Activated CD8-positive, alpha-beta T cell treated with anti-CD3 and anti-CD28 coated beads for 36 hours (primary cell): Measurements from ENCODE around the gene FOXP3. TPM values are rescaled to one million over a fixed set of nuclear protein-coding genes. Genes with fewer than 3 reads are reported as not detected.
A peak's percentile ranks its signal among the peaks of the same experiment; 100 is the strongest.

Experiments
- ATAC-seq: fragments of 200-7000 bp; cut with Tn5 transposase; one replicate; pipeline ENCODE4 v1.10.0; 2021; ENCODE audit warnings: mild to moderate bottlenecking, moderate library complexity
- CTCF ChIA-PET: fragments of 350-600 bp; sonication (Branson Sonifier 250); formaldehyde crosslinking; loops from one replicate; lab custom pipeline; 2021; ENCODE audit warnings: antibody characterized with exemption; lab: Charles Lee
- POLR2A ChIA-PET: fragments of 350-600 bp; sonication (Branson Sonifier 250); formaldehyde crosslinking; loops from one replicate; lab custom pipeline; 2021; ENCODE audit warnings: antibody characterized with exemption; lab: Charles Lee
- DNase-seq: peaks from one replicate; pipeline ENCODE4 v3.0.0-alpha.2; 2020
- H3K27ac Mint-ChIP-seq: one replicate; pipeline ENCODE4 v1.8.0; 2021; ENCODE audit warnings: mild to moderate bottlenecking, mixed read lengths
- H3K27me3 Mint-ChIP-seq: one replicate; pipeline ENCODE4 v1.8.0; 2021; ENCODE audit warnings: mixed read lengths
- H3K36me3 Mint-ChIP-seq: one replicate; pipeline ENCODE4 v1.8.0; 2021; ENCODE audit warnings: low read depth, mixed read lengths
- H3K4me1 Mint-ChIP-seq: one replicate; pipeline ENCODE4 v1.8.0; 2021; ENCODE audit warnings: low read depth, mixed read lengths
- H3K4me3 Mint-ChIP-seq: one replicate; pipeline ENCODE4 v1.8.0; 2021; ENCODE audit warnings: mild to moderate bottlenecking, moderate library complexity, mixed read lengths
- H3K9me3 Mint-ChIP-seq: one replicate; pipeline ENCODE4 v1.8.0; 2021; ENCODE audit warnings: mixed read lengths
- intact Hi-C: fragments of 100-400 bp; cut with micrococcal nuclease; formaldehyde crosslinking; loops from one replicate; pipeline ENCODE4 v1.10.0; 2022
- total RNA-seq, 2 experiments: library from RNA; stranded (reverse); gene quantifications; one replicate each; pipeline ENCODE4 v1.2.3, GENCODE V29; 2021
- TF ChIP-seq, protein P1 (sequence below): fragments of 200-600 bp; IDR thresholded peaks from one replicate; pipeline ENCODE4 v1.8.0; 2022; ENCODE audit warnings: antibody characterized with exemption, mild to moderate bottlenecking

The FOXP3 gene
- total RNA-seq, 2 experiments from 2014 or later = 22.3 to 23.5 TPM

GRCh38 chrX:49209434-49210251 is 54.9 kb downstream of the FOXP3 start:
- Mint-ChIP-seq H3K27me3 (no peaks in the 10 kb centered on the region), H3K4me3 (peak overlapping the region; percentile 37), H3K27ac (peak overlapping the region; percentile 55), H3K36me3 (no peaks in the 10 kb centered on the region), H3K9me3 (no peaks in the 10 kb centered on the region), H3K4me1 (no peaks in the 10 kb centered on the region)
- CTCF ChIA-PET = no interaction called here
- ATAC-seq (peak; percentile 71), DNase-seq (peak; percentile 60)
- intact Hi-C loops = no loop called here
- POLR2A ChIA-PET = interaction anchor here (0.7 kb wide), 1 partner anchor 9 kb away, joined by 3 read pairs; no protein-coding TSS in a partner anchor
- TF ChIP-seq, protein P1, sequence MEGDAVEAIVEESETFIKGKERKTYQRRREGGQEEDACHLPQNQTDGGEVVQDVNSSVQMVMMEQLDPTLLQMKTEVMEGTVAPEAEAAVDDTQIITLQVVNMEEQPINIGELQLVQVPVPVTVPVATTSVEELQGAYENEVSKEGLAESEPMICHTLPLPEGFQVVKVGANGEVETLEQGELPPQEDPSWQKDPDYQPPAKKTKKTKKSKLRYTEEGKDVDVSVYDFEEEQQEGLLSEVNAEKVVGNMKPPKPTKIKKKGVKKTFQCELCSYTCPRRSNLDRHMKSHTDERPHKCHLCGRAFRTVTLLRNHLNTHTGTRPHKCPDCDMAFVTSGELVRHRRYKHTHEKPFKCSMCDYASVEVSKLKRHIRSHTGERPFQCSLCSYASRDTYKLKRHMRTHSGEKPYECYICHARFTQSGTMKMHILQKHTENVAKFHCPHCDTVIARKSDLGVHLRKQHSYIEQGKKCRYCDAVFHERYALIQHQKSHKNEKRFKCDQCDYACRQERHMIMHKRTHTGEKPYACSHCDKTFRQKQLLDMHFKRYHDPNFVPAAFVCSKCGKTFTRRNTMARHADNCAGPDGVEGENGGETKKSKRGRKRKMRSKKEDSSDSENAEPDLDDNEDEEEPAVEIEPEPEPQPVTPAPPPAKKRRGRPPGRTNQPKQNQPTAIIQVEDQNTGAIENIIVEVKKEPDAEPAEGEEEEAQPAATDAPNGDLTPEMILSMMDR = no peak

DNA sequence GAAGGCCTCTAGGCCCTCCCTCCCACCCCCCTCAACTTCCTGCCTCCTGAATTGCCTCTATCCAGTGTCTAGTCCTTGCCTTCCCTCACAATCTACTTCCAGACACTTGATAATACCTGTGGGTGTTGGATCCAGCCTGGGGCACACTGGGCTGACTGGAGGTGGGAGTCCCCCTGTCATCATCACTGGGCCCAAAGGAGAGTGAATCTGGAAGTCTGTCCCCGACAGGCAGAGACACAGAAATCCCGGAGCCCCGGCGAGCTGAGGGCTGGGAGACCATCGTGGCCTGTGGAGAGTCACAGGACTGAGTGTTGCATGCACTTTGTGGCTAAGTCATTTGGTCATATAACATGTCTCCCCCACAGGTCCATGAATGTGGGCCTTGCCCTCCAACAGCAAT is 56.1 kb downstream of the FOXP3 start:
- ChIA-PET CTCF (no interaction called here), POLR2A (no interaction called here)
- Mint-ChIP-seq H3K4me3 (no peak overlapping the region), H3K36me3 (no peaks in the 10 kb centered on the region), H3K27ac (no peak overlapping the region), H3K4me1 (no peaks in the 10 kb centered on the region), H3K9me3 (no peaks in the 10 kb centered on the region), H3K27me3 (no peaks in the 10 kb centered on the region)
- no peak for DNase-seq
- intact Hi-C loops = no loop called here
- TF ChIP-seq, protein P1 = no peak
- ATAC-seq = no peak

DNA sequence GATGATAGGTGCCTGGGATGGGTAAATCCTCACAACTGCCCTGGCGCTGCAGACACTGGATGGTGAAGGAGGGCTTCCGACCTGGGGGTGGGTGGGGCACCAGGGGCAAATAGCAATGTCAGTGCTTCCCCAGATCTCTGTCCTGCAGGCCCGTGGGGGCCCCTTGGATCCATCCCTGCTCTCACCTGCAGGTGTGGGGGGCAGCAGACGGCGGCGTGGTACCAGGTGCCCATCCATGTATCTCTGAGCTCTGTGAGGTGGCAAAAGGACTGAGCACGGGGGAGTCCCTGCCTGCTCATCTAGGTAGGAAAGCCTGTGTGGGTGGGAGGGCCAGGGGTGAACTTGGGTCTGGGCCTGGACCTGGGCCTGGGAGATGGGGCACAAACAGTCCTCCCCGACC is 58.0 kb downstream of the FOXP3 start:
- no peak for DNase-seq
- ChIA-PET CTCF (no interaction called here), POLR2A (no interaction called here)
- intact Hi-C loops = no loop called here
- TF ChIP-seq, protein P1 = no peak
- no peak overlapping the region for H3K4me3 Mint-ChIP-seq
- no peaks in the 10 kb centered on the region for H3K9me3 Mint-ChIP-seq
- H3K36me3 Mint-ChIP-seq = no peaks in the 10 kb centered on the region
- no peak for ATAC-seq
- H3K4me1 Mint-ChIP-seq = no peaks in the 10 kb centered on the region
- no peaks in the 10 kb centered on the region for H3K27me3 Mint-ChIP-seq
- H3K27ac Mint-ChIP-seq = no peak overlapping the region

GRCh38 chrX:49205443-49205842 is 59.1 kb downstream of the FOXP3 start:
- CTCF ChIA-PET = no interaction called here
- Mint-ChIP-seq H3K27me3 (no peaks in the 10 kb centered on the region), H3K4me3 (no peak overlapping the region), H3K4me1 (peaks cover 2% of the 10 kb centered on the region), H3K27ac (no peak overlapping the region), H3K9me3 (no peaks in the 10 kb centered on the region), H3K36me3 (no peaks in the 10 kb centered on the region)
- intact Hi-C loops = no loop called here
- POLR2A ChIA-PET = no interaction called here
- ATAC-seq = no peak
- DNase-seq = no peak
- TF ChIP-seq, protein P1 = no peak

GRCh38 chrX:49204709-49205108 is 59.8 kb downstream of the FOXP3 start:
- H3K4me1 Mint-ChIP-seq = peaks cover 2% of the 10 kb centered on the region
- H3K36me3 Mint-ChIP-seq = no peaks in the 10 kb centered on the region
- ATAC-seq = no peak
- no peaks in the 10 kb centered on the region for H3K9me3 Mint-ChIP-seq
- H3K27me3 Mint-ChIP-seq = no peaks in the 10 kb centered on the region
- no peak overlapping the region for H3K4me3 Mint-ChIP-seq
- POLR2A ChIA-PET = no interaction called here
- H3K27ac Mint-ChIP-seq = no peak overlapping the region
- no peak for DNase-seq
- intact Hi-C loops = no loop called here
- CTCF ChIA-PET = no interaction called here
- TF ChIP-seq, protein P1 = no peak
